SJCRH30 (cell line): ENCODE results near the gene BABAM2. TPM values are rescaled to one million over a fixed set of nuclear protein-coding genes. Genes with fewer than 3 reads are reported as not detected.

Experiments used
- DNase-seq, 2 experiments: peaks; one replicate each; pipeline ENCODE4 v3.0.0-alpha.2; 2015 to 2020
- H3K27ac ChIP-seq: fragments of 250-450 bp; sonication (Bioruptor Pico); 2 replicates; pipeline ENCODE4 v1.5.1; 2020; ENCODE audit warnings: mild to moderate bottlenecking, moderate library complexity
- H3K27me3 ChIP-seq: fragments of 250-450 bp; sonication (Bioruptor Pico); 2 replicates; pipeline ENCODE4 v1.5.1; 2020; ENCODE audit warnings: mild to moderate bottlenecking, moderate library complexity
- H3K36me3 ChIP-seq: fragments of 250-450 bp; sonication (Bioruptor Pico); 2 replicates; pipeline ENCODE4 v1.5.1; 2020; ENCODE audit warnings: mild to moderate bottlenecking, moderate library complexity
- H3K4me1 ChIP-seq: fragments of 250-450 bp; sonication (Bioruptor Pico); 2 replicates; pipeline ENCODE4 v1.5.1; 2020; ENCODE audit warnings: mild to moderate bottlenecking, moderate library complexity
- H3K4me3 ChIP-seq: fragments of 250-450 bp; sonication (Bioruptor Pico); 2 replicates; pipeline ENCODE4 v1.5.1; 2020; ENCODE audit warnings: mild to moderate bottlenecking, moderate library complexity
- H3K9me3 ChIP-seq: fragments of 250-450 bp; sonication (Bioruptor Pico); replicated peaks from 2 replicates; pipeline ENCODE4 v1.5.1; 2020; ENCODE audit warnings: mild to moderate bottlenecking, moderate library complexity
- total RNA-seq: library from RNA; depleted of rRNA; stranded (reverse); fragments of >200 nt; shearing (Covaris generic); gene quantifications from 2 replicates; pipeline ENCODE4 v1.2.3, GENCODE V29; 2014

Gene BABAM2
- total RNA-seq, 1 experiment from 2014 or later: 37.3 TPM

GRCh38 chr2:28224648-28225472 is 334.3 kb downstream of the BABAM2 start:
- no peaks in the 10 kb centered on the region for H3K27me3 ChIP-seq
- peak in 1 of 2 experiments; percentile 16 for DNase-seq
- H3K9me3 ChIP-seq: no peaks in the 10 kb centered on the region
- H3K36me3 ChIP-seq: no peaks in the 10 kb centered on the region
- no peak overlapping the region for H3K4me3 ChIP-seq
- H3K27ac ChIP-seq: no peak overlapping the region
- H3K4me1 ChIP-seq: peaks cover 4% of the 10 kb centered on the region; the same call in 1 of the 2 replicates

GRCh38 chr2:28225473-28226080 is 335.0 kb downstream of the BABAM2 start:
- Histone ChIP-seq H3K36me3 (no peaks in the 10 kb centered on the region), H3K4me3 (no peak overlapping the region), H3K9me3 (no peaks in the 10 kb centered on the region), H3K27me3 (no peaks in the 10 kb centered on the region), H3K27ac (no peak overlapping the region), H3K4me1 (peaks cover 4% of the 10 kb centered on the region; the same call in 1 of the 2 replicates)
- no peak for DNase-seq

DNA sequence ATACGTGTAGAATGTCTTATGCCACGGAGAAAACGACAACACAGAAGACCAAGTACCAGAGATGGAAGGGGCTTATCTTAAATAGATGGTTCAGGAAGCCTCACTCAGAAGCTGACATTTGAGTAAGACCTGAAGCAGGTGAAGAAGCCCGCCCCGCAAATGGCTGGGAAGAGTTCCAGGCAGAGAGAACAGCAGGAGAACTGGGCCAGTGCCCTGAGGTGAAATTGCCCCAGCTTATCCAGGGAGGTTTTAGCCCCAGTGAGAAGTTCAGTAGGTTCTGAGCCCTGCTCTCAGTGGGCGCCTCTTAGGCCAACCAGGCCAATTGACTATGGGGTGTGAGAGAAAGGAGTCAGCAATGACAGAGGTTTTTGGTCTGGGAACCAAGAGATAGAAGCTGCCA is 336.0 kb downstream of the BABAM2 start:
- no peak overlapping the region for H3K27ac ChIP-seq
- DNase-seq: no peak
- H3K36me3 ChIP-seq: no peaks in the 10 kb centered on the region
- H3K4me3 ChIP-seq: no peak overlapping the region
- H3K27me3 ChIP-seq: no peaks in the 10 kb centered on the region
- H3K9me3 ChIP-seq: no peaks in the 10 kb centered on the region
- peaks cover 4% of the 10 kb centered on the region; the same call in 1 of the 2 replicates for H3K4me1 ChIP-seq

DNA sequence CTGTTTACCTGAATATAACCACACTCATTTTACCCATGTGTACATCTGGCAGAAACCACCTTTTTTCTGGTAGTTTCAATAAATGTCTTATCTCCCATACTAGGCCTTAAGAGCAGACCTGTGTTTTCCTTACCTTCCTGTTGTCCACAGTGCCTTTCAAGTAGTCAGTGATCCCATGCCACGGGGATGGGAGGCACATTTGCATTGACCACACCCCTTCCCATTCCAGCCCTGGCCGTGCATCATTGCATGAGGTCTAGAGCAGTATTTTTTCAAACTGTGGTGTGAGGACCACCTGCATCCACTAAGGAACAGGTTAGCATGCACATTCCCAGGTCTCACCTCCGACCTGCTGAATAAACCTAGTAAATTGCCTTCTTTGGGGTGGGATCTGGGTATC is 337.0 kb downstream of the BABAM2 start:
- H3K4me3 ChIP-seq: no peak overlapping the region
- no peak overlapping the region for H3K27ac ChIP-seq
- H3K27me3 ChIP-seq: no peaks in the 10 kb centered on the region
- H3K36me3 ChIP-seq: no peaks in the 10 kb centered on the region
- no peaks in the 10 kb centered on the region for H3K9me3 ChIP-seq
- peaks cover 4% of the 10 kb centered on the region; the same call in 1 of the 2 replicates for H3K4me1 ChIP-seq
- no peak for DNase-seq

DNA sequence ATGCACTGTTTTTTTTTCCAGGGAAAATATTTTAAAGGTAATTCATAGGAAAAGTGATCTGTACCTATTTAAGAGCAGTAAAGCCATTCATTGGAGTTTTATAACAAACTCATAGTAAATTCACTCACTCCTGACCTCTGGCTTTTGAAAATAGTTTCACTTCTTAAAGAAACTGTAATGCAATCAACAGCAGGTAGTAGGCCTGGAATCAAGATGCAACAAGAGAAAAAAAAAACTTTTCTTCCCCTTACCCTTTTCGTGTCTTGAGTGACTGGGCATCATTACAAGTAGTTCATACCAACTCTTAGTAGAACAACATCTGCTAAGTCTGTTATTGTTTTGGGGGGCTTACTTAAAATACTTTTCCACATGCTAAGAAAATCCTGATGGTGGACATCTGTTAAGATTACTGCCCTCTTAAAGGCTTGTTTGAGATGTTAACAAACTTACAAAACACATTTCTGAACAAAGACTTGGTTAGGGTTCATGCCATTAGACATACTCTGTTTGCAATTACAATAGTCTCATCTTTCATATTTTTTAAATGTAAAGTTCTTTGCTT is 338.0 kb downstream of the BABAM2 start:
- no peak for DNase-seq
- Histone ChIP-seq H3K36me3 (no peaks in the 10 kb centered on the region), H3K27me3 (no peaks in the 10 kb centered on the region), H3K9me3 (no peaks in the 10 kb centered on the region), H3K4me3 (no peak overlapping the region), H3K4me1 (peaks cover 4% of the 10 kb centered on the region; the same call in 1 of the 2 replicates), H3K27ac (no peak overlapping the region)

- no peaks in the 10 kb centered on the region for H3K4me1 ChIP-seq
- no peak overlapping the region for H3K4me3 ChIP-seq
- DNase-seq: peak; percentile 20 to 40
- no peaks in the 10 kb centered on the region for H3K9me3 ChIP-seq
- H3K36me3 ChIP-seq: no peaks in the 10 kb centered on the region
- H3K27me3 ChIP-seq: no peaks in the 10 kb centered on the region
- no peak overlapping the region for H3K27ac ChIP-seq
These were observed 340.6 kb downstream of the BABAM2 start for GRCh38 chr2:28231110-28231631.

DNA sequence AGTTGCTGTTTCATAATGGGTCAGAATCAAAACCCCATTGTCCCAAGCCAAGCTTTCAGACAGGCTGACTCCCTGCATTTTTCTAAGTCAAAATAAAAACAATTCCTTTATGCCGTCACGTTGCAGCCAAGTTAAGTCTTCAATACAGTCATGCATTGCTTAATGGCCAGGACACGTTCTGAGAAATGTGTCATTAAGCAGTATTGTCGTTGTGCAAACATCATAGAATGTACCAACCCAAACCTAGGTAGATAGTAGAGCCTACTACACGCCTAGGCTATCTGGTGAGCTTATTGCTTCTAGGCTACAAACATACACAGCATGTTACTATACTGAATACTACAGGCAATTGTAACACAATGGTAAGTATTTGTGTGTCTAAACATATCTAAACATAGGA is 341.8 kb downstream of the BABAM2 start:
- H3K36me3 ChIP-seq: no peaks in the 10 kb centered on the region
- H3K9me3 ChIP-seq: no peaks in the 10 kb centered on the region
- no peak overlapping the region for H3K27ac ChIP-seq
- no peak for DNase-seq
- no peaks in the 10 kb centered on the region for H3K27me3 ChIP-seq
- no peaks in the 10 kb centered on the region for H3K4me1 ChIP-seq
- no peak overlapping the region for H3K4me3 ChIP-seq

DNA sequence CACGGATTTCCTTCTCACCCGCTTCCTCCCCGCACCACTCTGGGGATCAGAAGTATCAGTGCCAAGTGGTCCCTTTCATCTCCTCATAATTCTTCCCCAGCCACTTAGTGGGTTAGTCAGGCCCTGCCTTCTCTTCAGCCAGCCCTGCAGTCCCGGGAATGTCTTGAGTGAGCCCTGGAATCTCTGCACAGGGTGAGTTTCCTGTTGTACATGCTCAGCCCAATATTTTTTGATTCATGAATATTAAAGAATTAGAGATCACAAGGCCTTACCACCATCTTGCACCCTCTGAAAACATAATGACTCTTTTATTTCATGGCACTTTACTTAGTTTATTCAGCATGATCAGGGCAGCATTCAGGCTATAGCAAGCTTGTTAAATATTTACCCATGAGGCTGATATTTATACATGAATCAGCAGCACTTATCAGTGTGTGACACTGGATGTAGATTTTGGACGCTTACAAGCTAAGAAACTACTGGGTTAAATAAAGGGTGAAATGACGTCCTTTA is 342.7 kb downstream of the BABAM2 start:
- H3K4me1 ChIP-seq: no peaks in the 10 kb centered on the region
- no peaks in the 10 kb centered on the region for H3K27me3 ChIP-seq
- H3K9me3 ChIP-seq: no peaks in the 10 kb centered on the region
- no peak for DNase-seq
- no peak overlapping the region for H3K27ac ChIP-seq
- no peaks in the 10 kb centered on the region for H3K36me3 ChIP-seq
- H3K4me3 ChIP-seq: no peak overlapping the region

- H3K27ac ChIP-seq: no peak overlapping the region
- no peaks in the 10 kb centered on the region for H3K27me3 ChIP-seq
- H3K36me3 ChIP-seq: no peaks in the 10 kb centered on the region
- no peaks in the 10 kb centered on the region for H3K4me1 ChIP-seq
- no peak for DNase-seq
- H3K9me3 ChIP-seq: no peaks in the 10 kb centered on the region
- H3K4me3 ChIP-seq: no peak overlapping the region
These were observed 344.3 kb downstream of the BABAM2 start for GRCh38 chr2:28234807-28235206.

DNA sequence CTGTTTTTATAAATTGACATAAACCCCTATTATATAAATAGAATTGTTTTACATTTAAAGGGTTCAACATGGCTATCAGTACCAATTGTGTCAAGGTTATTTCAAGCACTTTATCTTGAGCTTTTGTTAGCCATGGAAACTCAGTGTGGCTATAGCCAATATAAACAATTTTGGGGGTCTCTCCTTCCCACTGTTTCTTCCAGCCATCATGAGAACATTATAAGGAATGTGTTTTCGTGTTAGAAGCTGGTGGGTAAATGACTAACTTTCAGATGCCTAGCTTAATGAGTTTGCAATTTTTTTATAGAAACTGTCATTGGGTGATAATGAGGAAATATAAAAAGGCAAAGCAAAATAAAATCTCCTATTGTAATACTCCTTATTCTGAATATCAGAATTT is 348.7 kb downstream of the BABAM2 start:
- no peaks in the 10 kb centered on the region; the same call in 1 of the 2 replicates for H3K9me3 ChIP-seq
- H3K27ac ChIP-seq: no peak overlapping the region
- no peaks in the 10 kb centered on the region for H3K36me3 ChIP-seq
- H3K4me1 ChIP-seq: no peaks in the 10 kb centered on the region
- no peak overlapping the region for H3K4me3 ChIP-seq
- no peaks in the 10 kb centered on the region for H3K27me3 ChIP-seq
- no peak for DNase-seq

DNA sequence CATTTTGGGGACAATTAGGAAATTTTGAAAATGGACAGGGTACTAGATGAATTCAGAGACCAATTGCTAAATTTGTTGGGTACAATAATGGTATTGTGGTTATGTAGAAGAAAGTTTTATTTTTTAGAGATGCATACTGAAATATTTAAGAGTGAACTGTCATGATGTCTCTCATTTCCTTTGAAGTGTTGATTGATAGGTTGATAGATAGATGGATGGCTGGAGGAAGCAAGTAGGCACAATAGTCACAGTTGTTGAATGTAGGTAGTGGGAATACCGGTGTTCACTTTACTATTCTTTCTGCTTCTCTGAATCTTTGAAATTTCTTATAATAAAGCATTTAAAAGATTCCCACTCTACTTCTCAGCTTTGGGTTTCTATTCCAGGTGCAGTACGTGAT is 350.4 kb downstream of the BABAM2 start:
- H3K27ac ChIP-seq: no peak overlapping the region
- no peaks in the 10 kb centered on the region for H3K27me3 ChIP-seq
- H3K9me3 ChIP-seq: no peaks in the 10 kb centered on the region; the same call in 1 of the 2 replicates
- H3K4me3 ChIP-seq: no peak overlapping the region
- no peak for DNase-seq
- H3K36me3 ChIP-seq: no peaks in the 10 kb centered on the region
- no peaks in the 10 kb centered on the region for H3K4me1 ChIP-seq

DNA sequence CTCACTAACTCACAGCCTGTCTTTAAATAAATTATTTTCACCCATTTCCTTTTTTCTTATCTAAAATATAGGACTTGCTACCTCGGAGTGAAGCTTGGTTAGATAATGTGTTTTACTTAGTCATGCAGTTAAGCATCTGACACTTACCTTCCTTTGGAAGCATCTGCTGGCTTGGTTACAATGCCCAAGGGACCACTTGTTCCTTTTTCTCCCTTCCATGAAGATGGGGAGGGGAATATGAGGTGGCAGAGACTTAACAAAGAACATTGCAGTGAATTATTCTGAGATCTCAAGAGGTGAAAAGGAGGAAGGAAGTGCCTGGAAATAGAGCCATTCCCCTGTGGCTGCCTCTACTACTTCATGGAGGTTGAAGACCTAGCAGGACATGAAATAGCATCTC is 356.8 kb downstream of the BABAM2 start:
- Histone ChIP-seq H3K27ac (no peak overlapping the region), H3K27me3 (no peaks in the 10 kb centered on the region), H3K4me1 (no peaks in the 10 kb centered on the region), H3K36me3 (no peaks in the 10 kb centered on the region), H3K4me3 (no peak overlapping the region), H3K9me3 (no peaks in the 10 kb centered on the region; the same call in 1 of the 2 replicates)
- no peak for DNase-seq

DNA sequence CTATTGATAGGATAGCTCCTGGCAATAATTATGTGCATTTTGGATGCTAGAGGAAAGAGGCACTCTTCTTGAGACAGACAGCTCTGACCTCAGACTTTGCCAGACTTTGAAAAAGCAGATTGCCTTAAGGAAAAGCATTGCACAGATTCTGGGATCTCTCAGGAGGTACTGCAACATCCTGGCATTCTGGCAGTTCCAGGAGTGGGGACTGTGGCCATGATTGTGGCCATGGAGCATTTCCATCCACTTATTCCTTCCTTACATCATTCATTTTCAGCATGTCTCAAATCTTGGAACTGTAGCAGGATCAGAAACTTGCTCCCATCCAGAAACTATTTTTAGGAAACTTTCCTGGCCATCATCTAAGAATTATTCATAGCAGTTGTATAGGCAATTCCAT is 357.2 kb downstream of the BABAM2 start:
- H3K27ac ChIP-seq: no peak overlapping the region
- no peak for DNase-seq
- no peak overlapping the region for H3K4me3 ChIP-seq
- H3K27me3 ChIP-seq: no peaks in the 10 kb centered on the region
- H3K36me3 ChIP-seq: no peaks in the 10 kb centered on the region
- H3K9me3 ChIP-seq: no peaks in the 10 kb centered on the region; the same call in 1 of the 2 replicates
- no peaks in the 10 kb centered on the region for H3K4me1 ChIP-seq

DNA sequence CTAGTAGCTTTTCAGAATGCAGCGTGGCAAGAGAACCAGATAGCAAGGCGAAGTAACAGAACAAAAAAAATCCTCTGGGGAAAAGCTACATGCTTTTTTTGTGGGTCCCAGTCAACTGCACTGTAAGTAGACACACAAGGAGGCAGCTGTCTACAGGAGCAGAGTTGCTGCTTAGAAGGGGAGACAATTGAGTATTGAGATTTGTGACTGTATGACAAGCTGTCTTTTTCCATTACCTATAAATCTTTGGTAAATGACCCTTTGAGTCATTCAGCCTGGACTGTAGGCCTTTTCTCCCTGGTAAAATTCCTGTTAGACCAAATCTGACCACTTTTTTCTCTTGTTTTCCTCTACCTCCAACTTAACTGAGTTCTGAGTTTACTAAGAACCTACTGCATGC is 358.0 kb downstream of the BABAM2 start:
- no peak overlapping the region for H3K27ac ChIP-seq
- no peaks in the 10 kb centered on the region for H3K4me1 ChIP-seq
- no peak for DNase-seq
- no peaks in the 10 kb centered on the region for H3K27me3 ChIP-seq
- no peaks in the 10 kb centered on the region for H3K36me3 ChIP-seq
- no peaks in the 10 kb centered on the region; the same call in 1 of the 2 replicates for H3K9me3 ChIP-seq
- no peak overlapping the region for H3K4me3 ChIP-seq

- DNase-seq: peak; percentile 32 to 37
- Histone ChIP-seq H3K9me3 (no peaks in the 10 kb centered on the region), H3K27me3 (no peaks in the 10 kb centered on the region), H3K4me1 (no peaks in the 10 kb centered on the region), H3K36me3 (no peaks in the 10 kb centered on the region), H3K27ac (no peak overlapping the region), H3K4me3 (no peak overlapping the region)
These were observed 359.5 kb downstream of the BABAM2 start for GRCh38 chr2:28250006-28250405.
